T-helper 2 cell treated with Interferon-gamma antibody and Interleukin-4, amounts not matched to agents 5 μg/mL and 100 μg/mL, for 36 hours (primary cell): ENCODE data around the gene THSD7B.

Source experiments
- DNase-seq: peaks from one replicate; pipeline ENCODE4 v3.0.0; 2021; ENCODE audit warnings: low spot score
- H3K27ac Mint-ChIP-seq: one replicate; pipeline ENCODE4 v1.8.0; 2021; ENCODE audit warnings: mild to moderate bottlenecking, mixed read lengths
- H3K27me3 Mint-ChIP-seq: one replicate; pipeline ENCODE4 v1.8.0; 2021; ENCODE audit warnings: low read depth, mixed read lengths
- H3K36me3 Mint-ChIP-seq: one replicate; pipeline ENCODE4 v1.8.0; 2021; ENCODE audit warnings: low read depth, mixed read lengths
- H3K4me1 Mint-ChIP-seq: one replicate; pipeline ENCODE4 v1.8.0; 2021; ENCODE audit warnings: low read depth, mixed read lengths
- H3K4me3 Mint-ChIP-seq: one replicate; pipeline ENCODE4 v1.8.0; 2022; ENCODE audit warnings: mild to moderate bottlenecking, moderate library complexity, mixed read lengths
- H3K9me3 Mint-ChIP-seq: one replicate; pipeline ENCODE4 v1.8.0; 2021; ENCODE audit warnings: mixed read lengths

THSD7B gene

DNA sequence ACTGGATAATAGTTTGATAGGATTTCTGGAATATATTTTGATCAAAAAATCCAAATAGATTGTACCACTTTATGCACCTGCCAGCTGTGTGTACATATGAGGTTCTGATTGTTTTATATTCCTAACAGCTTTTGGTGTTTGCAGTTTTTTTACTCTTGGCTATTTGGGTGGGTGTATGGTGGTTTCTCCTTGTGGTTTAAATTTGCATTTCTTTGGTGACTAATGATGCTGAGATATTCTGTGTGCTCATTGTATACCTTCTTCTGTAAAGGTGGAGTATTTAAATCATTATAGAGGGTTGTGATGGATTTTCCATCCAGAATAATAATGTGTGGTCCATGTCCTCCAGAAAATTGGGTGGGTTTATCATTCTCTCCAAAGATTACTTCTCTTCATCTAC is 372.9 kb downstream of the THSD7B start:
- peaks cover 5% of the 10 kb centered on the region for H3K9me3 Mint-ChIP-seq
- DNase-seq: no peak
- H3K4me3 Mint-ChIP-seq: no peak overlapping the region
- no peak overlapping the region for H3K27ac Mint-ChIP-seq
- no peaks in the 10 kb centered on the region for H3K27me3 Mint-ChIP-seq
- H3K4me1 Mint-ChIP-seq: no peaks in the 10 kb centered on the region
- H3K36me3 Mint-ChIP-seq: no peaks in the 10 kb centered on the region

DNA sequence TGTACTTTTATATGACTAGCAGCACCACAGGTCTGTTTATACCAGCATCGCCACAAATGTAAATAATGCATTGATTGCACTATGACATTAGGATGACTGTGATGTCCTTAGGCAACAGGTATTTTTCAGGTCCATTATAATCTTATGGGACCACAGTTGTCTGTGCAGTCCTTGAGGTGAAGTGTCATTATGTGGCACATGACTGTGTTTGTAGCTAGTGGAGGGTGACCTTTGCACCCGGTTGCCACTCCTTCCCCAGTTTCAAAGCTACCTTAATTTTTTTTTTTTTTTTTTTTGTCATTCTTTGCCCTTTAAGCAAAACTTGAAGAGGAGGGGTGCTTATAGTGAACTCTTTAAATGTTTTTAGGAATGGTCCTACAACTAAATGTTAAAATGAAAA is 386.4 kb downstream of the THSD7B start:
- Mint-ChIP-seq H3K4me3 (no peak overlapping the region), H3K4me1 (no peaks in the 10 kb centered on the region), H3K36me3 (no peaks in the 10 kb centered on the region), H3K9me3 (no peaks in the 10 kb centered on the region), H3K27ac (no peak overlapping the region), H3K27me3 (no peaks in the 10 kb centered on the region)
- no peak for DNase-seq

DNA sequence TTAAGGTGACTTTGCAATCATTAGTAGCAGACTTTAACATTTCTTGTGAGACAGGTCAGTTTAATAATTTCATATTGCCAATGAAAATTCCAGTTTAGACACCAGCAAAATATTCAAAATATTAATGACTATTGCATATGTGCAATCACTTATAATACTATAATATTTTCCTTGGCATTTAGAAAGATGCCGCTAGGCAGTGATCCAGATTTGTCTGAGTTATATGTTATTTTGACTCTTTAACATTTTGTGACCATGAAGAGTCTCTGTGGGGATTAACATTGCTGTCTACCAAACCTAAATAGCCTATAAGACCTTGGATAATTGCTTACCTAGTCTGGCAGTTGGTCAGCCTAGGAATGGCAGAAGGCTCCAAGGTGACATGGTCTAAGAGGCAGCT is 389.6 kb downstream of the THSD7B start:
- no peaks in the 10 kb centered on the region for H3K36me3 Mint-ChIP-seq
- no peak overlapping the region for H3K4me3 Mint-ChIP-seq
- H3K27me3 Mint-ChIP-seq: no peaks in the 10 kb centered on the region
- H3K27ac Mint-ChIP-seq: no peak overlapping the region
- H3K4me1 Mint-ChIP-seq: no peaks in the 10 kb centered on the region
- DNase-seq: no peak
- H3K9me3 Mint-ChIP-seq: no peaks in the 10 kb centered on the region

DNA sequence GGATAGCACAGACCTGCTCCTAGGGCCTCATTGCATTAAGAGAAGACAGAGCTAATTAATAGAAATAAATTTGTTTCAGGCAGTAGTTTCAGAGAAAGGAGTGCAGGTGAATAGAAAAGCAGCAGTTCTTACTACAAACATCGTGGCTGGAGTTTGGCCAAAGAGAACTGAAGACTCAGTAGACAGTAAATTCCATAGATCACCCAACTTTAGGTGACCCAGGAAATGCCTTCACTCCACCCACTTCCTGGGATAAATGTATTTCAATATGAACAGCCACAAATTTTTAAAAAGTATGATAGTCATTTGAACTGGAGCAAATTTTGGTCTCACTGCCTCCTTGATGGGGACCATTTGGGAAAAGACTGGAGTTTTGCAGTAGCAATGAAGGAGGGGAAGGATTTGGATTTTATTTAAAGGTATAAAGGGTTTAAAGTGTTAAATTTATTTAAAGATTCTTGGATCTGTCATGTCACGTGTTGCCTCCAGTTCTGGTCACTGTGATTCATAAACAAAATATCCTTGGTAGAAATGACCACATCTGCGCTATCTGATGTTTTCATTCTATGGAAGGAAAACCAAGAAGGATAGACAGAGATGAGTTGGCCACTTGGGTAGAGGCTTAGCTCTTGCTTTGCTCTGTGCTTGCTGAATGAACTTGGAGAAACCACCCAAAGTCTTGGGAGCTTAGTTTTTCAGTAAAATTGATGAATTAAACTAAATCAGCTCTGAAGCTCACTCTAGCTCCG is 390.2 kb downstream of the THSD7B start:
- H3K4me3 Mint-ChIP-seq: no peak overlapping the region
- H3K4me1 Mint-ChIP-seq: no peaks in the 10 kb centered on the region
- no peaks in the 10 kb centered on the region for H3K27me3 Mint-ChIP-seq
- no peaks in the 10 kb centered on the region for H3K36me3 Mint-ChIP-seq
- DNase-seq: no peak
- H3K9me3 Mint-ChIP-seq: no peaks in the 10 kb centered on the region
- H3K27ac Mint-ChIP-seq: no peak overlapping the region

DNA sequence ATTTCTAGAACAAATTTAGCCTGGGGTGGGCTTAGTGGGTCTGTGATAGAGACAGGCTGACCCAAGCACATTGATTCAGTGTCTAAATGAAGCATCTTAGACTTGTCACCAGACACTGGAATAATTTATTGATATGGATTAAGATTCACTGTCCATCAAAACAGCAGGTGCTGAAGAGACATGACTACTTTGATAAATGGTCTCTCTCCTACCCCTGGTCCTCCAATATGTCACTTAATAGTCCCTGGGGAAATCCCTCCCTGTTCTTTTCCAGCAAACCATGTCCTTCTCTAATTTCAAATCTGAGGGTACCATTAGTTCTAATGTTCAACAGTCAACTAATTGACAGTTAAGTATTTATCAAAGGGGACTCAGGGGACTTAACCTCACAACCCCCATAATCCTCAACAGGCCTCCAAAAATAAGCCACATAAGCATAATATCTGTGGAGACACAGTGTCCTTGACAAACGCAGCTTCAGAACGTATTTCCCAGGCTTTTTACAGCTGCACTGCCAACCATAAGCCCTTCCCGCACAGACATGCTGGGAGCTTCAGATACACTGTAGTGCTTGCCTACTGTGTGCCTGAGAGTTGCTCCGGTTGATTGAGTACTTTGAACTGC is 391.0 kb downstream of the THSD7B start:
- Mint-ChIP-seq H3K4me1 (no peaks in the 10 kb centered on the region), H3K9me3 (no peaks in the 10 kb centered on the region), H3K27ac (no peak overlapping the region), H3K27me3 (no peaks in the 10 kb centered on the region), H3K36me3 (no peaks in the 10 kb centered on the region), H3K4me3 (no peak overlapping the region)
- DNase-seq: no peak

DNA sequence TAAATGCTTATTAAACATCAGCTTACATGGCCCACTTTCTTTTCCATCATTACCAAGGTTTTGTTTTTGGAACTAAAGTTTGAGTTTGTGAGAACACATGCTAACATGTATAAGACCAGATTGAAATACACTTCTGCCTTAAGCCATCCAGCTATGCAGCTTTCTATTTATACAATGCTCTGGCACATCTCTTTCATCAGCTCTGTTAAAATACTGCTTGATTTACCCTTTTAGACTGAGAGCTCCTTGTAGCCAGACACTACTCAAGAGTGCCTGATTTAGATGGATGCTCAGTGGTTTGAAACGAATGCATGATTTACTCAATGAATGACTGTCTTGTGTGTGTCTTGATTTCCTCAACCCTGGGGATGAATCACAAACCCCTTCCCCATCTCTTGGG is 392.5 kb downstream of the THSD7B start:
- no peaks in the 10 kb centered on the region for H3K36me3 Mint-ChIP-seq
- H3K27ac Mint-ChIP-seq: no peak overlapping the region
- no peak for DNase-seq
- H3K27me3 Mint-ChIP-seq: no peaks in the 10 kb centered on the region
- H3K9me3 Mint-ChIP-seq: no peaks in the 10 kb centered on the region
- H3K4me1 Mint-ChIP-seq: no peaks in the 10 kb centered on the region
- H3K4me3 Mint-ChIP-seq: no peak overlapping the region

DNA sequence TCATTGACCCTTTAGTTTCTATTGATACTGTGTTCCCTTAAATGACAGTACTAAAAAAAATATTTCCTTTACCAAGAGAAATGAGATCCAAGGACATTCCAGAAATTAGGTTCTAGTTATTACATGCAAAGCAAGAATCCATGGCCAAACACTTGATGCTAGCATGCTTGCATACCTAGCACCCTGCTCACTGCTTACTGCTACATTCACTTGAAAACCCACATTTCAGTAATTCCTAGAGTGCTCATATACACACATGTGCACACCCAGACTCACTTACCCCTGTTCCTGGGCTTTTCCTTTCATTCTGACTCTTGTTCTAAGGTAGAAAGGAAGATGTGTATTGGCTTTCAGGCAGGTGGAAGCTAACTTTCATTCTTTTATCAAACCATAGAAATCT is 395.9 kb downstream of the THSD7B start:
- H3K9me3 Mint-ChIP-seq: no peaks in the 10 kb centered on the region
- no peak overlapping the region for H3K27ac Mint-ChIP-seq
- no peak overlapping the region for H3K4me3 Mint-ChIP-seq
- H3K27me3 Mint-ChIP-seq: no peaks in the 10 kb centered on the region
- H3K36me3 Mint-ChIP-seq: no peaks in the 10 kb centered on the region
- DNase-seq: no peak
- no peaks in the 10 kb centered on the region for H3K4me1 Mint-ChIP-seq

DNA sequence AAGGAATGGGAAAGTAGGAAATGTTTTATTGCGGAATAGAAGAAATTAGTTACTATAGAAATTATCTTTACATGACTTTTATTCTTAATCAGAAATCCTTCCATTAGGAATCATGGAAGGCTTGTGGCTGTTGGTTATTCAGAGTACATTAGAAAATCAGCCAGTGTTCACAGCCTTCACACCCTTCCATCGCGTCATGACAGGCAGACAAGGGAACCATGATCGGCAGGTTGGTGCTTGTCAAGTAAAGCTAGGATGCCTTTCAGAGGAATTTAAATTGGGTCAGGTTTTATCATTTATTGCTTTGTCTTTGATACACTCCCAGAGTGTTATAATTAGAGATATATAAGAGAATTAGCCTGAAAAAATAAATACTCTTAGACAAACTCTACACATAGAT is 400.6 kb downstream of the THSD7B start:
- Mint-ChIP-seq H3K36me3 (no peaks in the 10 kb centered on the region), H3K4me3 (no peak overlapping the region), H3K4me1 (no peaks in the 10 kb centered on the region), H3K27me3 (no peaks in the 10 kb centered on the region), H3K27ac (no peak overlapping the region), H3K9me3 (no peaks in the 10 kb centered on the region)
- no peak for DNase-seq

DNA sequence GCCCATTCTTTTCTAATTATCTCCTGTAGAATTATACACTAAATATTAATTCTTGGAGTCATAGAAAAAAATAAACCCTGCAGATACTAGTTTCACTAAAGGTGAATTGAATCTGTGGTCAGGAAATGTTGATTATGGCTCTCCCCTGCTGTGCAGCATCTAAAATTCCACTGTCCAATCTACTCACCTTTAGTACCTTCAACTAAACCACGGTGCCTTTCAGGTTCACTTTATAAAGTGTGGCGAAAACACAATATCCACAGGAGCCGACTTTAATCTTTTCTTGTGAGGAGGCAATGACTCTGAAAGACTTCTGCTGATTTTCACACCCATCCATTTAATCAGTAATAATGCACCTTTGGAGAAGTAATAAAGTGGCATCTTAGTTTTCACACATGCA is 402.3 kb downstream of the THSD7B start:
- H3K9me3 Mint-ChIP-seq: no peaks in the 10 kb centered on the region
- no peak overlapping the region for H3K27ac Mint-ChIP-seq
- H3K36me3 Mint-ChIP-seq: no peaks in the 10 kb centered on the region
- no peaks in the 10 kb centered on the region for H3K4me1 Mint-ChIP-seq
- no peaks in the 10 kb centered on the region for H3K27me3 Mint-ChIP-seq
- H3K4me3 Mint-ChIP-seq: no peak overlapping the region
- no peak for DNase-seq

DNA sequence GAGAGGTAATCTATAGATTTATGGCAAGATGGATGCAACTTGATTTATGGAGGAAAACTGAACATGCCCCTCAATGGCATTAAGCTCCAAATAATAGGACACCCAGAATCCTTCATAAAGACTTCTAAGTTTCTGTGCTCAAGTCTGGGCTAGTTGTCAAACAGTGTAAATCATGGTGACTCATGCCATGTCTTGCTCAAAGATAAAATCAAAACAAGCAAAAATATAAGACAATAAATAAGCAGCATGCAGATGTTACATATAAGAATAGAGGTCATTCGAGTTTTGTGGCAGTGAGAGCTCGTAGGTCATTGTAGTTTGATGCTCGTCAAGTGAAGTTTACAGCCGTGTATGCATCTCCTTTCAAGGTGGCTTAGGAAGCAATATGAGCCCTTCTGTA is 403.2 kb downstream of the THSD7B start:
- H3K27me3 Mint-ChIP-seq: no peaks in the 10 kb centered on the region
- H3K4me3 Mint-ChIP-seq: no peak overlapping the region
- H3K4me1 Mint-ChIP-seq: no peaks in the 10 kb centered on the region
- no peaks in the 10 kb centered on the region for H3K9me3 Mint-ChIP-seq
- no peak overlapping the region for H3K27ac Mint-ChIP-seq
- H3K36me3 Mint-ChIP-seq: no peaks in the 10 kb centered on the region
- DNase-seq: no peak

DNA sequence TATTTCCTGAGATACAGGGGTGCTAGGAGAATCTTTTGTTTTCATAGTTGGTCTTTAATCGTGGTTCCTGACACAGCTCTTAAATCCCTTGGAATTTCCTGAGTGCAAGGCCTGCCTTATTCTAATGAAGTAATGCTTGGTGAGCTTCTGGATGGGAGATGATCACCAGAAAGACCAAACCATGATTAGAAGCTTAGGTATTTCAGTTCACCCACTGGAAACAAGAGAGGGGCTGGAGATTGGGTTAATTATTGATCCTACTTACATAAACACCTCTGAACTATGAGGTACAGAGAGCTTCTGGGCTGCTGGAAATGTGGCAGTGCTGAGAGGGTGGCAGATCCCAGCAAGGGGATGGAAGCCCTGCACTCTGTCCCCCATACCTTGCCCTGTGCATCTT is 406.8 kb downstream of the THSD7B start:
- no peaks in the 10 kb centered on the region for H3K4me1 Mint-ChIP-seq
- no peak overlapping the region for H3K4me3 Mint-ChIP-seq
- no peaks in the 10 kb centered on the region for H3K36me3 Mint-ChIP-seq
- H3K27ac Mint-ChIP-seq: no peak overlapping the region
- no peaks in the 10 kb centered on the region for H3K9me3 Mint-ChIP-seq
- no peak for DNase-seq
- H3K27me3 Mint-ChIP-seq: no peaks in the 10 kb centered on the region

DNA sequence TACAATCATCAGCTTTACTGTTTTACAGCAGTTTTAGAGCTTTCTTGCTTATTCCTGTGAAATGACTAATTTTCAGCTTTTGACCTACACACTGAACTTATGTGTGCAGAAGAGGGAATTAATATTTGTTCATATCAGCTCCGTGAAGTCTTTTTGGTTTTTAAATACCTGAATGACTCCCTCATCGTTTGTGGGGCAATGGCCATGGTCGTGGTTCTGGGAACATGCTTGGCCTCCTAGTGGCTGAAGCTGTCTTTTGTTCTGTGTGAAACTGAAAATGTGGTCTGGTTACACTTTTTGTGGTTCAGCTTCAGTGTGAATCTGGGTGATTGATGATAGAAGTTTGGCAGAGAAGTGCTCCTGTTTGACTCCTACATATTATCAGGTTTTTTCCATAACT is 408.1 kb downstream of the THSD7B start:
- no peak for DNase-seq
- no peaks in the 10 kb centered on the region for H3K4me1 Mint-ChIP-seq
- no peak overlapping the region for H3K4me3 Mint-ChIP-seq
- no peaks in the 10 kb centered on the region for H3K9me3 Mint-ChIP-seq
- H3K27me3 Mint-ChIP-seq: no peaks in the 10 kb centered on the region
- H3K36me3 Mint-ChIP-seq: no peaks in the 10 kb centered on the region
- H3K27ac Mint-ChIP-seq: no peak overlapping the region

DNA sequence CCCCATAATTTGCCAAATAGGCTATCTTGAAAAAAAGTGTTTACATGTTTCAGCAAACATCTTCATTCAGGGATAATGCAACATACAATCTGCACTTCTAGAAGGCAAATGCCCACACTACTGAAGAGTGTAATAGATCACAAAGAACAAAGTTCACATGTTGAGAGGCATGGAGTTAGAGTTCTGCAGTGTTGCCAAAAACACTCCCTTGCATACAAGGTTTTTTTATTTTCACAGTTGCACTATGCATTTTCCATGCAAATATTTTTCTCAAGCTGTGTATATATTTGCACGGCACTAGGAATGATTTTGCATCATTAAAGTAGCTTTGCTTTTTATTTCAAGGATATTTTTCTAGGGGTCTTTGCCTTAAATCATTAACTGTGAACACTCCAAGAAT is 409.9 kb downstream of the THSD7B start:
- no peaks in the 10 kb centered on the region for H3K36me3 Mint-ChIP-seq

DNA sequence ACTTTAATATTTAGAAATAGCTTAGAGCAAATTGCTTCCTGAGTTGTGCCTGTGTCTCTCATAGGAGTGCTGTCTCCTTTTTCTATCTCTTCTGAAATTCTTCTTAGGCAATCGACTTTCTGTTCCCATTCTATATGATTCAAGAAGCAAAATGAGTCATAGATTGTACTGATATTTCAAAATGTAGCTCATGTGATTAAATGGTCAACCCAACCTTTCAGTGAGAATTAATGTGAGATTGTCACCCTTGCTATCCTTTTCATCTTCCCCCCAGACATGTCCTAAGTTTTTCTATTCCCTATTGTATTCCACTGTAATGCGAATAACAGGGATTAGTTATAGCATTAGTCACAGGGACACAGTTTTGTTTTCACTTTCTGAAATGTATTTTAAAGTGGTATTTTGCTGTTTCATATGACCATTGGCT is 413.6 kb downstream of the THSD7B start:
- Mint-ChIP-seq H3K36me3 (no peaks in the 10 kb centered on the region), H3K27me3 (no peaks in the 10 kb centered on the region), H3K4me1 (no peaks in the 10 kb centered on the region), H3K9me3 (no peaks in the 10 kb centered on the region), H3K4me3 (no peak overlapping the region), H3K27ac (no peak overlapping the region)
- no peak for DNase-seq

More for the DNA sequence above, 409.9 kb downstream of the THSD7B start:
- Mint-ChIP-seq H3K27ac (no peak overlapping the region), H3K9me3 (no peaks in the 10 kb centered on the region), H3K4me3 (no peak overlapping the region), H3K27me3 (no peaks in the 10 kb centered on the region), H3K4me1 (no peaks in the 10 kb centered on the region)
- no peak for DNase-seq

DNA sequence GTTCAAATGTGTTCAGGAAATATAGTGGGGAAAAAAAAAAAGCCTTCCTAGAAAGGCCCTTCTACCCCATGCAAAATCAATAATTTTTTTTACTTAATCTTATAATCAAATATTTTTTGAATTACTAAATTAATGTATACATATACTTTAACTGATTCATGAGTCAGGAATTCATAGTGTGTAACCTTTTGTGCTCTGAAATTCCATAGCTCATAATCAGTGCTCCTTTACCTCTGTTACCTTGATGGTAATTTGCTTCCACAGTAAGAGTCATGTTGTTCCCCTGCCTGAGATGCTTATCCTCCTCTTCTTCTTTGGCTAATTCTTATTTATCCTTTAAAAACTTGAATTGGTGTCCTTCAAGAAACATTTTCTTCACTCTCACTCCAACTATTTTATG is 414.2 kb downstream of the THSD7B start:
- no peaks in the 10 kb centered on the region for H3K9me3 Mint-ChIP-seq
- no peaks in the 10 kb centered on the region for H3K4me1 Mint-ChIP-seq
- H3K27ac Mint-ChIP-seq: no peak overlapping the region

More for the DNA sequence above, 414.2 kb downstream of the THSD7B start:
- Mint-ChIP-seq H3K27me3 (no peaks in the 10 kb centered on the region), H3K4me3 (no peak overlapping the region), H3K36me3 (no peaks in the 10 kb centered on the region)
- no peak for DNase-seq
